CD14-positive monocyte (primary cell): Measurements from ENCODE around the gene HDAC4. TPM values are rescaled to one million over a fixed set of nuclear protein-coding genes. Genes with fewer than 3 reads are reported as not detected.

Experiments
- DNase-seq, 3 donors: peaks; one replicate each; pipeline ENCODE4 v3.0.0-alpha.2; 2011 to 2022
- H2AFZ ChIP-seq: 2 replicates; pipeline ENCODE4 v1.6.0; 2012; ENCODE audit warnings: mild to moderate bottlenecking, low read depth, low read length, inconsistent platforms; ENCODE audit not compliant: insufficient read depth, poor library complexity, severe bottlenecking
- H3K27ac ChIP-seq, 2 donors: 1 replicate in 1 of 2; 2 replicates in 1 of 2; pipeline ENCODE4 v1.5.1; 2012 to 2013; ENCODE audit warnings: low read length in 2 of 2, control low read depth in 1 of 2, inconsistent platforms in 1 of 2, low read depth in 1 of 2, mild to moderate bottlenecking in 1 of 2
- H3K27me3 ChIP-seq, 2 donors: one replicate each; pipeline versions ENCODE4 v1.6.0 to v1.6.1; 2011 to 2013; ENCODE audit warnings: low read length in 2 of 2; ENCODE audit not compliant: control insufficient read depth in 2 of 2, insufficient read depth in 2 of 2
- H3K36me3 ChIP-seq, 2 donors: replicated peaks in 1 of 2; 1 replicate in 1 of 2; 2 replicates in 1 of 2; pipeline versions ENCODE4 v1.5.1 to v1.6.1; 2012 to 2013; ENCODE audit warnings: low read length in 2 of 2, control low read depth in 1 of 2, inconsistent platforms in 1 of 2, mild to moderate bottlenecking in 1 of 2; ENCODE audit not compliant: insufficient read depth in 2 of 2, control insufficient read depth in 1 of 2
- H3K4me1 ChIP-seq, 2 donors: 1 replicate in 1 of 2; 2 replicates in 1 of 2; pipeline versions ENCODE4 v1.5.1 to v1.6.1; 2012 to 2013; ENCODE audit warnings: low read length in 2 of 2, control low read depth in 1 of 2, inconsistent platforms in 1 of 2, mild to moderate bottlenecking in 1 of 2, moderate library complexity in 1 of 2; ENCODE audit not compliant: insufficient read depth in 2 of 2, control insufficient read depth in 1 of 2
- H3K4me2 ChIP-seq: replicated peaks from 2 replicates; pipeline ENCODE3; 2012; ENCODE audit warnings: low read length, moderate library complexity, mild to moderate bottlenecking; ENCODE audit not compliant: poor library complexity, severe bottlenecking; ENCODE audit errors: extremely low read depth
- H3K4me3 ChIP-seq, 3 experiments: fragments of 200-600 bp in 1 of 3; sonication (generic) in 1 of 3; replicated peaks in 1 of 3; 1 replicate in 2 of 3; 2 replicates in 1 of 3; pipeline ENCODE4 v1.5.1; 2011 to 2013; ENCODE audit warnings: low read length in 3 of 3, mild to moderate bottlenecking in 3 of 3, control low read depth in 2 of 3, low read depth in 2 of 3, inconsistent platforms in 1 of 3, moderate library complexity in 1 of 3
- H3K79me2 ChIP-seq: 2 replicates; pipeline ENCODE4 v1.6.0; 2012; ENCODE audit warnings: mild to moderate bottlenecking, control low read depth, inconsistent platforms, low read length, moderate library complexity; ENCODE audit not compliant: insufficient read depth
- H3K9ac ChIP-seq: 2 replicates; pipeline ENCODE4 v1.6.0; 2017; ENCODE audit warnings: low read length, mild to moderate bottlenecking; ENCODE audit not compliant: insufficient read depth, poor library complexity, severe bottlenecking
- H3K9me3 ChIP-seq, 2 donors: replicated peaks in 1 of 2; 1 replicate in 1 of 2; 2 replicates in 1 of 2; pipeline versions ENCODE4 v1.5.1 to v1.6.1; 2012 to 2013; ENCODE audit warnings: low read length in 2 of 2, control low read depth in 1 of 2; ENCODE audit not compliant: control insufficient read depth in 1 of 2, insufficient read depth in 1 of 2
- H4K20me1 ChIP-seq: 2 replicates; pipeline ENCODE4 v1.6.0; 2012; ENCODE audit warnings: mild to moderate bottlenecking, low read length, control low read depth, moderate library complexity; ENCODE audit not compliant: insufficient read depth
- H3K27ac Mint-ChIP-seq, 7 donors: one replicate each; pipeline ENCODE4 v1.8.0; 2020; ENCODE audit warnings: mild to moderate bottlenecking in 7 of 7, mixed read lengths in 7 of 7, moderate library complexity in 6 of 7, inconsistent platforms in 2 of 7
- H3K27me3 Mint-ChIP-seq, 3 donors: one replicate each; pipeline ENCODE4 v1.8.0; 2021 to 2022; ENCODE audit warnings: low read depth in 3 of 3, mild to moderate bottlenecking in 3 of 3, mixed read lengths in 3 of 3, moderate library complexity in 3 of 3, inconsistent platforms in 1 of 3
- H3K36me3 Mint-ChIP-seq, 2 donors: one replicate each; pipeline ENCODE4 v1.8.0; 2020; ENCODE audit warnings: mixed read lengths in 2 of 2, inconsistent platforms in 1 of 2, mild to moderate bottlenecking in 1 of 2
- H3K4me1 Mint-ChIP-seq: one replicate; pipeline ENCODE4 v1.8.0; 2020; ENCODE audit warnings: mild to moderate bottlenecking, mixed read lengths
- H3K4me3 Mint-ChIP-seq, 2 donors: one replicate each; pipeline ENCODE4 v1.8.0; 2020; ENCODE audit warnings: mild to moderate bottlenecking in 2 of 2, mixed read lengths in 2 of 2, moderate library complexity in 1 of 2
- H3K9me3 Mint-ChIP-seq, 7 donors: one replicate each; pipeline ENCODE4 v1.8.0; 2020 to 2022; ENCODE audit warnings: mixed read lengths in 7 of 7, mild to moderate bottlenecking in 6 of 7, moderate library complexity in 6 of 7, inconsistent platforms in 2 of 7
- WGBS: methylation state at CpG from one replicate; pipeline ENCODE4 v1.1.5; 2013; ENCODE audit warnings: missing lambda C conversion rate; ENCODE audit not compliant: insufficient coverage; 5-methylcytosine and 5-hydroxymethylcytosine counted together
- intact Hi-C, 2 donors: fragments of 100-400 bp; cut with micrococcal nuclease; formaldehyde crosslinking; loops; one replicate each; pipeline versions ENCODE4 v1.15.0 to v1.15.1; 2023
- polyA plus RNA-seq, 3 donors: library from polyadenylated mRNA; depleted of rRNA in 1 of 3; unstranded in 2 of 3; stranded (reverse) in 1 of 3; fragments of 300-500 nt in 2 of 3; fragments of >200 nt in 1 of 3; fragmentation: Illumina TruSeq in 2 of 3; gene quantifications; 1 replicate in 2 of 3; 2 replicates in 1 of 3; pipeline ENCODE4 v1.2.3, GENCODE V29; 2012 to 2021
- TF ChIP-seq, protein P1 (sequence below): fragments of 200-600 bp; IDR thresholded peaks from one replicate; pipeline ENCODE4 v1.8.0; 2022; ENCODE audit warnings: antibody characterized with exemption, mild to moderate bottlenecking

The HDAC4 gene
- polyA plus RNA-seq, 3 donors, result 3.3 to 23.0 (median 4.5) TPM

DNA sequence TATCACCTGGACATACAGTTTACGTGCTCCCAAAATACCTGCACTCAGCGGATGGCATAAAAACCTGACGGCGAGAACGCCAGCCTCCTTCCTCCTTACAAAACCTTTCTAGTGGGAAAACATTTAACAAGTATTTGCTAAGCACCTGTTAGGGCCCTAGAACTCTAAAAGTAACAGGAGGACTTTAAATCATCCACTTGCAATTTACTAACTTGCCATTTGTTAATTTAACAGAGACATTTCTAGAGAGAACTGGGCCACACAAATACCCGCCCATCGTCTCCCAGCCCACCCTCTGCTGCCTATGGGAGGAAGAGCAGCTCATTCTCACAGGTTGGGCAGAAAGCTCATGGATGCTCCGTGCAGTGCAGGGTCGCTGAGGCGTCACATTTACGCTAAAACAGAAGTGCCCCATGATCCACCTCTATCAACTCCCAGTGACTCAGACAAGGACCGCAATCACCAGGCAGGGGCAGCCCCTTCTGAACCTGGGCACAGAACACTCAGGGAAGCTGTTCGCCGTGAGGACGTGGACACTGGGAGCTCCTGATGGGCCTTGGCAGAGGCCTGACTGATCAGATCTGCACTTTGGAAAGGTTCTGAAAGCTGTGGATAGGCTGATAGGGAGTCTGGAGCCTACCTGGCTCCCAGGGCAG lies 106.9 kb downstream of the HDAC4 start:
- intact Hi-C loops, result no loop called here
- WGBS, result 84% methylated on average over 10 of the region's 15 CpGs
- Mint-ChIP-seq H3K4me3 (no peak overlapping the region), H3K27me3 (peaks cover 0 to 5% (median 0%) of the 10 kb centered on the region in 3 donors), H3K4me1 (peaks cover 39% of the 10 kb centered on the region), H3K36me3 (peaks cover 5 to 13% of the 10 kb centered on the region in 2 donors), H3K9me3 (no peaks in the 10 kb centered on the region), H3K27ac (peak overlapping the region in 4 of 7 donors; percentile 8 to 79 (median 48))
- Histone ChIP-seq H3K36me3 (peaks cover 0 to 8% of the 10 kb centered on the region in 2 donors), H3K9ac (no peak overlapping the region), H3K4me1 (peaks cover 3 to 16% of the 10 kb centered on the region in 2 donors), H4K20me1 (peaks cover 20% of the 10 kb centered on the region), H3K4me2 (no peak overlapping the region), H3K79me2 (peaks cover 97% of the 10 kb centered on the region), H3K4me3 (no peak overlapping the region), H3K27me3 (no peaks in the 10 kb centered on the region), H2AFZ (no peak overlapping the region), H3K27ac (no peak overlapping the region), H3K9me3 (no peaks in the 10 kb centered on the region)
- no peak for DNase-seq
- TF ChIP-seq, protein P1, sequence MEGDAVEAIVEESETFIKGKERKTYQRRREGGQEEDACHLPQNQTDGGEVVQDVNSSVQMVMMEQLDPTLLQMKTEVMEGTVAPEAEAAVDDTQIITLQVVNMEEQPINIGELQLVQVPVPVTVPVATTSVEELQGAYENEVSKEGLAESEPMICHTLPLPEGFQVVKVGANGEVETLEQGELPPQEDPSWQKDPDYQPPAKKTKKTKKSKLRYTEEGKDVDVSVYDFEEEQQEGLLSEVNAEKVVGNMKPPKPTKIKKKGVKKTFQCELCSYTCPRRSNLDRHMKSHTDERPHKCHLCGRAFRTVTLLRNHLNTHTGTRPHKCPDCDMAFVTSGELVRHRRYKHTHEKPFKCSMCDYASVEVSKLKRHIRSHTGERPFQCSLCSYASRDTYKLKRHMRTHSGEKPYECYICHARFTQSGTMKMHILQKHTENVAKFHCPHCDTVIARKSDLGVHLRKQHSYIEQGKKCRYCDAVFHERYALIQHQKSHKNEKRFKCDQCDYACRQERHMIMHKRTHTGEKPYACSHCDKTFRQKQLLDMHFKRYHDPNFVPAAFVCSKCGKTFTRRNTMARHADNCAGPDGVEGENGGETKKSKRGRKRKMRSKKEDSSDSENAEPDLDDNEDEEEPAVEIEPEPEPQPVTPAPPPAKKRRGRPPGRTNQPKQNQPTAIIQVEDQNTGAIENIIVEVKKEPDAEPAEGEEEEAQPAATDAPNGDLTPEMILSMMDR, result no peak

DNA sequence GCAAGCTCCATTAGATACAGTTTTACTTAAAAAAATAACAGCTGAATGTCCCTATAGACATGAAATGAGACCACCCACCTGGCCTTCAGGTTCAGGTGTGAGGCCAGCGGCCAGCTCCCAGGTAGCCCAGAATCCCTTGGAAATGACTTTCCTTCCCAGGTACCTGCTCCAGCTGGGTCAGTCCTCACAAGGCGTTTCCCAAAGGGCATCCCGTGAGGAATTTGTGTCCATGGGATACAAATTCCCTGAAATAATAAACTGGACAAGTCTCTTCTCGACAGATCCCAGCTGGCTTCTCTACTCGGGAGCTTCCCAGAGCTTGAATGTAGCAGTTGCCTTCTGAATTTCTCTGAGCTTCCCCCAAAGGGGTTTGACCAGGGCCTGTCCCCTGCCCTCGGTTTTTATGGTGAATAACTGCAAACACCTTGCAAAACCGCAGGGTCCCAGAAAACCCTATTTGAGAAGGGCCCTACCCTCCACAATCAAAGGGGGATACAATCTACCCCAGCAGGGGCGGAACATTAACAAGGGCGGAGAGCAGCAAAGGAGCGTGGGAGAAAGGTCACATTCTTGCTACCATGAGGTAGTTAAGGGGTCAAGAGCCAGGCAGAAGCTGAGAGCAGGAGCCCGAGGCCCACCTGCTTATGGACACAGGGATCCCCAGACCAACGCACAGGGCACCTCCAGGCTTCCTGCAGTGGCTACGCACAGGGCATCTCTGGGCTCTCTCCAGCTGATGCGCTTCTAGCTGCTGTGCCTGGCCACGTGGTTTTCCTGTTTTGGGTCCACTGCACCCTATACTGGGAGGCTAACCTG lies 107.7 kb downstream of the HDAC4 start:
- TF ChIP-seq, protein P1, result no peak
- Histone ChIP-seq H3K9ac (no peak overlapping the region), H3K4me3 (no peak overlapping the region), H3K4me1 (peaks cover 3 to 19% of the 10 kb centered on the region in 2 donors), H3K9me3 (no peaks in the 10 kb centered on the region), H3K27ac (no peak overlapping the region), H3K27me3 (no peaks in the 10 kb centered on the region), H3K4me2 (no peak overlapping the region), H3K36me3 (peaks cover 0 to 8% of the 10 kb centered on the region in 2 donors), H2AFZ (no peak overlapping the region), H4K20me1 (peaks cover 20% of the 10 kb centered on the region), H3K79me2 (peaks cover 96% of the 10 kb centered on the region)
- Mint-ChIP-seq H3K36me3 (peaks cover 5 to 13% of the 10 kb centered on the region in 2 donors), H3K4me3 (no peak overlapping the region), H3K27ac (peak overlapping the region in 1 of 7 donors; percentile 60), H3K27me3 (peaks cover 0 to 5% (median 0%) of the 10 kb centered on the region in 3 donors), H3K4me1 (peaks cover 37% of the 10 kb centered on the region), H3K9me3 (no peaks in the 10 kb centered on the region)
- DNase-seq, result no peak
- WGBS, result 89% methylated on average over 10 of the region's 15 CpGs
- intact Hi-C loops, result no loop called here
